CD4-positive, alpha-beta T cell treated with Interleukin-17A for 4 hours (primary cell): ENCODE results near the gene CDC123.
"Not testable (repeated sequence)": the region's sequence is repeated elsewhere in the genome, so short reads cannot be mapped to it uniquely, and the experiment has no call there.

Experiments
- DNase-seq: peaks from one replicate; pipeline ENCODE4 v3.0.0-alpha.2; 2020; ENCODE audit warnings: mixed read lengths

CDC123 gene

GRCh38 chr10:12237265-12238220, 41.6 kb downstream of the CDC123 start:
- no peak for DNase-seq

GRCh38 chr10:12238821-12239220, 42.8 kb downstream of the CDC123 start:
- DNase-seq, result no peak

- no peak for DNase-seq
Observed at GRCh38 chr10:12241810-12242529, 46.0 kb downstream of the CDC123 start.

- no peak for DNase-seq
Observed at GRCh38 chr10:12243864-12244620, 48.1 kb downstream of the CDC123 start.

GRCh38 chr10:12250181-12250580, 54.2 kb downstream of the CDC123 start:
- DNase-seq, result no peak

GRCh38 chr10:12250702-12251101, 54.7 kb downstream of the CDC123 start:
- DNase-seq, result not testable (repeated sequence)

- no peak for DNase-seq
Observed at GRCh38 chr10:12251581-12251980, 55.6 kb downstream of the CDC123 start.

- no peak for DNase-seq
Observed at GRCh38 chr10:12252882-12253546, 57.0 kb downstream of the CDC123 start.

GRCh38 chr10:12255048-12255447, 59.1 kb downstream of the CDC123 start:
- no peak for DNase-seq

GRCh38 chr10:12259988-12260387, 64.0 kb downstream of the CDC123 start:
- DNase-seq, result no peak

GRCh38 chr10:12262278-12262981, 66.4 kb downstream of the CDC123 start:
- DNase-seq, result no peak

- DNase-seq, result peak; percentile 83
Observed at GRCh38 chr10:12264204-12264940, 68.4 kb downstream of the CDC123 start.

- no peak for DNase-seq
Observed at GRCh38 chr10:12269056-12269455, 73.1 kb downstream of the CDC123 start.

GRCh38 chr10:12271210-12271540, 75.2 kb downstream of the CDC123 start:
- DNase-seq, result no peak

- DNase-seq, result not testable (repeated sequence)
Observed at GRCh38 chr10:12277862-12278261, 81.9 kb downstream of the CDC123 start.

- DNase-seq, result no peak
Observed at GRCh38 chr10:12279281-12279680, 83.3 kb downstream of the CDC123 start.

GRCh38 chr10:12287772-12288171, 91.8 kb downstream of the CDC123 start:
- DNase-seq, result no peak

GRCh38 chr10:12297784-12298183, 101.8 kb downstream of the CDC123 start:
- not testable (repeated sequence) for DNase-seq

- DNase-seq, result no peak
Observed at GRCh38 chr10:12299222-12299965, 103.4 kb downstream of the CDC123 start.
